HCT116 (cell line): ENCODE results near the gene PIN1.

Experiments
- CBX3 ChIP-seq: IDR thresholded peaks from 2 replicates; pipeline ENCODE4 v1.6.1; 2012; ENCODE audit warnings: low read depth
- CEBPB ChIP-seq: IDR thresholded peaks from 2 replicates; pipeline ENCODE4 v1.6.1; 2012; ENCODE audit warnings: low read depth
- CTCF ChIP-seq, 3 experiments: fragments of 200-600 bp in 1 of 3; sonication (generic) in 1 of 3; IDR thresholded peaks in 2 of 3; conservative IDR thresholded peaks in 1 of 3; 2 replicates each; pipeline ENCODE4 v1.5.1; 2012 to 2017; ENCODE audit warnings: low read depth in 2 of 3, low read length in 2 of 3, antibody characterized with exemption in 1 of 3, borderline replicate concordance in 1 of 3, control low read depth in 1 of 3, mild to moderate bottlenecking in 1 of 3, mixed read lengths in 1 of 3, mixed run types in 1 of 3, moderate library complexity in 1 of 3; ENCODE audit not compliant: insufficient read depth in 1 of 3
- EGR1 ChIP-seq: IDR thresholded peaks from 2 replicates; pipeline ENCODE4 v1.6.1; 2012; ENCODE audit warnings: low read depth
- EZH2 ChIP-seq: fragments of 200-600 bp; sonication (generic); IDR thresholded peaks from 2 replicates; pipeline ENCODE4 v1.6.1; 2017; ENCODE audit warnings: antibody characterized with exemption, mixed run types
- JUND ChIP-seq: IDR thresholded peaks from 2 replicates; pipeline ENCODE4 v1.6.1; 2012
- POLR2A ChIP-seq: IDR thresholded peaks from 2 replicates; pipeline ENCODE4 v1.7.0; 2011; ENCODE audit warnings: borderline replicate concordance; ENCODE audit not compliant: insufficient read depth, insufficient read length; ENCODE audit errors: extremely low read depth
- RAD21 ChIP-seq: IDR thresholded peaks from 2 replicates; pipeline ENCODE4 v1.6.1; 2012; ENCODE audit warnings: low read depth, mild to moderate bottlenecking
- REST ChIP-seq: IDR thresholded peaks from 2 replicates; pipeline ENCODE4 v1.6.1; 2012; ENCODE audit warnings: low read depth
- SP1 ChIP-seq: IDR thresholded peaks from 2 replicates; pipeline ENCODE4 v1.6.1; 2012; ENCODE audit warnings: low read depth
- ZFX ChIP-seq: fragments of 450-650 bp; IDR thresholded peaks from 2 replicates; pipeline ENCODE4 v1.6.1; 2017

- TF ChIP-seq CTCF (IDR thresholded peaks at IDR 0.05 in 2 of 3, conservative IDR thresholded peaks at IDR 0.05 in 1 of 3; ENCODE audit: borderline replicate concordance in 1 of 3, insufficient read depth in 1 of 3, low read depth in 2 of 3, low read length in 2 of 3) (no peak), EGR1 (no peak), ZFX (no peak), SP1 (no peak), EZH2 (no peak), RAD21 (no peak), REST (no peak), POLR2A (no peak), CEBPB (no peak), CBX3 (no peak), JUND (no peak)
Observed at GRCh38 chr19:9801976-9802375, 33.1 kb upstream of the PIN1 start.
